Nephron progenitor cell (in vitro differentiated cells): ENCODE measurements around the gene SIX6.

ENCODE experiments used
- DNase-seq: peaks from one replicate; pipeline ENCODE4 v3.0.0; 2021
- H3K27ac Mint-ChIP-seq: 2 replicates; pipeline ENCODE4 v1.8.0; 2021; ENCODE audit warnings: mild to moderate bottlenecking, moderate library complexity, mixed read lengths
- H3K27me3 Mint-ChIP-seq: 2 replicates; pipeline ENCODE4 v1.8.0; 2021; ENCODE audit warnings: mild to moderate bottlenecking, low read depth, mixed read lengths; ENCODE audit not compliant: poor library complexity
- H3K36me3 Mint-ChIP-seq: 2 replicates; pipeline ENCODE4 v1.8.0; 2021; ENCODE audit warnings: low read depth, mixed read lengths
- H3K4me1 Mint-ChIP-seq: 2 replicates; pipeline ENCODE4 v1.8.0; 2021; ENCODE audit warnings: mixed read lengths
- H3K4me3 Mint-ChIP-seq: 2 replicates; pipeline ENCODE4 v1.8.0; 2021; ENCODE audit warnings: mild to moderate bottlenecking, moderate library complexity, mixed read lengths
- H3K9me3 Mint-ChIP-seq: 2 replicates; pipeline ENCODE4 v1.8.0; 2021; ENCODE audit warnings: mild to moderate bottlenecking, moderate library complexity, mixed read lengths
- CTCF ChIP-seq: fragments of 200-600 bp; sonication (generic); IDR thresholded peaks from 2 replicates; pipeline ENCODE4 v1.5.0; 2021; ENCODE audit warnings: antibody characterized with exemption

Gene SIX6

GRCh38 chr14:60487211-60487610 is 21.7 kb upstream of the SIX6 start:
- H3K4me3 Mint-ChIP-seq = no peak overlapping the region
- H3K27ac Mint-ChIP-seq = no peak overlapping the region
- peaks cover 3% of the 10 kb centered on the region for H3K9me3 Mint-ChIP-seq
- H3K36me3 Mint-ChIP-seq = peaks cover 5% of the 10 kb centered on the region
- no peaks in the 10 kb centered on the region for H3K4me1 Mint-ChIP-seq
- no peak for DNase-seq
- TF ChIP-seq CTCF = no peak
- peaks cover 24% of the 10 kb centered on the region for H3K27me3 Mint-ChIP-seq

GRCh38 chr14:60488175-60488574 is 20.8 kb upstream of the SIX6 start:
- no peak for TF ChIP-seq CTCF
- Mint-ChIP-seq H3K36me3 (no peaks in the 10 kb centered on the region), H3K27me3 (peaks cover 24% of the 10 kb centered on the region), H3K27ac (no peak overlapping the region), H3K9me3 (peaks cover 3% of the 10 kb centered on the region), H3K4me3 (no peak overlapping the region), H3K4me1 (no peaks in the 10 kb centered on the region)
- no peak for DNase-seq

- Mint-ChIP-seq H3K36me3 (no peaks in the 10 kb centered on the region), H3K4me1 (no peaks in the 10 kb centered on the region), H3K27ac (no peak overlapping the region), H3K4me3 (no peak overlapping the region), H3K27me3 (peaks cover 17% of the 10 kb centered on the region), H3K9me3 (peaks cover 3% of the 10 kb centered on the region)
- DNase-seq = no peak
- TF ChIP-seq CTCF = no peak
Measured at GRCh38 chr14:60490270-60490669, 18.7 kb upstream of the SIX6 start.

GRCh38 chr14:60495946-60496345 is 13.0 kb upstream of the SIX6 start:
- Mint-ChIP-seq H3K27me3 (peaks cover 44% of the 10 kb centered on the region), H3K4me1 (no peaks in the 10 kb centered on the region), H3K4me3 (no peak overlapping the region), H3K36me3 (no peaks in the 10 kb centered on the region), H3K27ac (no peak overlapping the region), H3K9me3 (no peaks in the 10 kb centered on the region)
- no peak for DNase-seq
- no peak for TF ChIP-seq CTCF

- no peak for DNase-seq
- Mint-ChIP-seq H3K9me3 (no peaks in the 10 kb centered on the region), H3K27ac (no peak overlapping the region), H3K27me3 (peaks cover 86% of the 10 kb centered on the region), H3K4me3 (no peak overlapping the region), H3K4me1 (peaks cover 4% of the 10 kb centered on the region), H3K36me3 (no peaks in the 10 kb centered on the region)
- no peak for TF ChIP-seq CTCF
Measured at GRCh38 chr14:60502541-60502940, 6.4 kb upstream of the SIX6 start.

GRCh38 chr14:60505448-60505847 is 3.5 kb upstream of the SIX6 start:
- no peaks in the 10 kb centered on the region for H3K36me3 Mint-ChIP-seq
- H3K9me3 Mint-ChIP-seq = no peaks in the 10 kb centered on the region
- no peak for TF ChIP-seq CTCF
- DNase-seq = no peak
- H3K4me1 Mint-ChIP-seq = peaks cover 20% of the 10 kb centered on the region
- H3K27ac Mint-ChIP-seq = no peak overlapping the region
- H3K4me3 Mint-ChIP-seq = no peak overlapping the region
- peaks cover 96% of the 10 kb centered on the region for H3K27me3 Mint-ChIP-seq
